Hepatocyte (in vitro differentiated cells): Measurements from ENCODE around the gene FUT1.
"Not testable (repeated sequence)": the region's sequence is repeated elsewhere in the genome, so short reads cannot be mapped to it uniquely, and the experiment has no call there.

Experiments
- EZH2 ChIP-seq: fragments of 200-600 bp; sonication (generic); IDR thresholded peaks from 2 replicates; pipeline ENCODE4 v1.6.1; 2016; ENCODE audit warnings: antibody characterized with exemption, mild to moderate bottlenecking, borderline replicate concordance
- EZH2phosphoT487 ChIP-seq: fragments of 200-600 bp; sonication (generic); IDR thresholded peaks from one replicate; pipeline ENCODE4 v1.6.1; 2018; ENCODE audit warnings: antibody characterized with exemption, mild to moderate bottlenecking, low read depth, moderate library complexity; ENCODE audit not compliant: unreplicated experiment, severe bottlenecking
- TF ChIP-seq, protein P1 (sequence below): fragments of 200-600 bp; sonication (generic); IDR thresholded peaks from 2 replicates; pipeline ENCODE4 v1.5.1; 2016; ENCODE audit warnings: antibody characterized with exemption, mild to moderate bottlenecking; ENCODE audit not compliant: poor library complexity

GRCh38 chr19:48787331-48787730, 34.9 kb upstream of the FUT1 start:
- TF ChIP-seq, protein P1, sequence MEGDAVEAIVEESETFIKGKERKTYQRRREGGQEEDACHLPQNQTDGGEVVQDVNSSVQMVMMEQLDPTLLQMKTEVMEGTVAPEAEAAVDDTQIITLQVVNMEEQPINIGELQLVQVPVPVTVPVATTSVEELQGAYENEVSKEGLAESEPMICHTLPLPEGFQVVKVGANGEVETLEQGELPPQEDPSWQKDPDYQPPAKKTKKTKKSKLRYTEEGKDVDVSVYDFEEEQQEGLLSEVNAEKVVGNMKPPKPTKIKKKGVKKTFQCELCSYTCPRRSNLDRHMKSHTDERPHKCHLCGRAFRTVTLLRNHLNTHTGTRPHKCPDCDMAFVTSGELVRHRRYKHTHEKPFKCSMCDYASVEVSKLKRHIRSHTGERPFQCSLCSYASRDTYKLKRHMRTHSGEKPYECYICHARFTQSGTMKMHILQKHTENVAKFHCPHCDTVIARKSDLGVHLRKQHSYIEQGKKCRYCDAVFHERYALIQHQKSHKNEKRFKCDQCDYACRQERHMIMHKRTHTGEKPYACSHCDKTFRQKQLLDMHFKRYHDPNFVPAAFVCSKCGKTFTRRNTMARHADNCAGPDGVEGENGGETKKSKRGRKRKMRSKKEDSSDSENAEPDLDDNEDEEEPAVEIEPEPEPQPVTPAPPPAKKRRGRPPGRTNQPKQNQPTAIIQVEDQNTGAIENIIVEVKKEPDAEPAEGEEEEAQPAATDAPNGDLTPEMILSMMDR: not testable (repeated sequence)
- TF ChIP-seq EZH2, EZH2phosphoT487: not testable (repeated sequence)
